ENCODE measurements around the gene SMARCAL1.

- TF ChIP-seq CTCF (IDR thresholded peaks at IDR 0.05) (no peak), EZH2 (IDR thresholded peaks at IDR 0.05; ENCODE audit: borderline replicate concordance, insufficient read depth, low read depth, low read length, poor library complexity, severe bottlenecking) (no peak)
These were observed 95.2 kb downstream of the SMARCAL1 start for GRCh38 chr2:216507220-216508160.

Measured in B cell (primary cell).